ENCODE results near the gene SEC24D. TPM values are rescaled to one million over a fixed set of nuclear protein-coding genes. Genes with fewer than 3 reads are reported as not detected.

Gene SEC24D
- total and polyA plus RNA-seq, 5 donors: 7.3 to 37.1 (median 17.4) TPM

GRCh38 chr4:118825799-118826198 is 10.1 kb downstream of the SEC24D start:
- no peak overlapping the region for H3K4me3 ChIP-seq (ENCODE audit: low read length)
- H3K27ac ChIP-seq (ENCODE audit: low read length): no peak overlapping the region
- intact Hi-C loops (cut with DNase I): no loop called here
- peaks cover 6% of the 10 kb centered on the region for H3K4me1 ChIP-seq (ENCODE audit: control insufficient read depth, insufficient read depth, low read length)
- H3K27me3 ChIP-seq (ENCODE audit: control insufficient read depth, insufficient read depth): no peaks in the 10 kb centered on the region
- 82% methylated on average over 3 of the region's 3 CpGs for WGBS
- DNase-seq: no peak
- ATAC-seq: no peak
- H3K9me3 ChIP-seq (ENCODE audit: control insufficient read depth, low read length): no peaks in the 10 kb centered on the region

- intact Hi-C loops (cut with DNase I): no loop called here
- no peak for ATAC-seq
- peaks cover 6% of the 10 kb centered on the region for H3K4me1 ChIP-seq (ENCODE audit: control insufficient read depth, insufficient read depth, low read length)
- H3K27me3 ChIP-seq (ENCODE audit: control insufficient read depth, insufficient read depth): no peaks in the 10 kb centered on the region
- H3K27ac ChIP-seq (ENCODE audit: low read length): no peak overlapping the region
- H3K9me3 ChIP-seq (ENCODE audit: control insufficient read depth, low read length): no peaks in the 10 kb centered on the region
- WGBS: 81% methylated on average over 5 of the region's 5 CpGs
- no peak overlapping the region for H3K4me3 ChIP-seq (ENCODE audit: low read length)
- no peak for DNase-seq
Measured at GRCh38 chr4:118824141-118824540, 11.8 kb downstream of the SEC24D start.

- Histone ChIP-seq H3K4me1 (ENCODE audit: control insufficient read depth, insufficient read depth, low read length) (peaks cover 6% of the 10 kb centered on the region), H3K4me3 (ENCODE audit: low read length) (no peak overlapping the region), H3K9me3 (ENCODE audit: control insufficient read depth, low read length) (no peaks in the 10 kb centered on the region), H3K27me3 (ENCODE audit: control insufficient read depth, insufficient read depth) (no peaks in the 10 kb centered on the region), H3K27ac (ENCODE audit: low read length) (no peak overlapping the region)
- 32% methylated on average over 2 of the region's 2 CpGs for WGBS
- intact Hi-C loops (cut with DNase I): no loop called here
- DNase-seq: no peak
- ATAC-seq: no peak
Measured at GRCh38 chr4:118823471-118823870, 12.5 kb downstream of the SEC24D start.

- no peak overlapping the region for H3K4me3 ChIP-seq (ENCODE audit: low read length)
- 73% methylated on average over 5 of the region's 5 CpGs for WGBS
- no peak overlapping the region for H3K27ac ChIP-seq (ENCODE audit: low read length)
- intact Hi-C loops (cut with DNase I): no loop called here
- H3K4me1 ChIP-seq (ENCODE audit: control insufficient read depth, insufficient read depth, low read length): peaks cover 2% of the 10 kb centered on the region
- no peaks in the 10 kb centered on the region for H3K27me3 ChIP-seq (ENCODE audit: control insufficient read depth, insufficient read depth)
- no peak for DNase-seq
- ATAC-seq: no peak
- H3K9me3 ChIP-seq (ENCODE audit: control insufficient read depth, low read length): no peaks in the 10 kb centered on the region
Measured at GRCh38 chr4:118821590-118822293, 14.2 kb downstream of the SEC24D start.

GRCh38 chr4:118817178-118817930 is 18.6 kb downstream of the SEC24D start:
- DNase-seq (no peak), ATAC-seq (no peak)
- Histone ChIP-seq H3K27ac (ENCODE audit: low read length) (no peak overlapping the region), H3K4me1 (ENCODE audit: control insufficient read depth, insufficient read depth, low read length) (no peaks in the 10 kb centered on the region), H3K27me3 (ENCODE audit: control insufficient read depth, insufficient read depth) (no peaks in the 10 kb centered on the region), H3K9me3 (ENCODE audit: control insufficient read depth, low read length) (no peaks in the 10 kb centered on the region), H3K4me3 (ENCODE audit: low read length) (no peak overlapping the region)
- WGBS: 98% methylated on average over 4 of the region's 4 CpGs
- intact Hi-C loops (cut with DNase I): no loop called here

GRCh38 chr4:118816538-118817177 is 19.3 kb downstream of the SEC24D start:
- DNase-seq (no peak), ATAC-seq (no peak)
- intact Hi-C loops (cut with DNase I): no loop called here
- 57% methylated on average over 1 of the region's 1 CpG for WGBS
- no peak overlapping the region for H3K27ac ChIP-seq (ENCODE audit: low read length)
- H3K4me1 ChIP-seq (ENCODE audit: control insufficient read depth, insufficient read depth, low read length): no peaks in the 10 kb centered on the region
- H3K9me3 ChIP-seq (ENCODE audit: control insufficient read depth, low read length): no peaks in the 10 kb centered on the region
- H3K27me3 ChIP-seq (ENCODE audit: control insufficient read depth, insufficient read depth): no peaks in the 10 kb centered on the region
- H3K4me3 ChIP-seq (ENCODE audit: low read length): no peak overlapping the region

DNA sequence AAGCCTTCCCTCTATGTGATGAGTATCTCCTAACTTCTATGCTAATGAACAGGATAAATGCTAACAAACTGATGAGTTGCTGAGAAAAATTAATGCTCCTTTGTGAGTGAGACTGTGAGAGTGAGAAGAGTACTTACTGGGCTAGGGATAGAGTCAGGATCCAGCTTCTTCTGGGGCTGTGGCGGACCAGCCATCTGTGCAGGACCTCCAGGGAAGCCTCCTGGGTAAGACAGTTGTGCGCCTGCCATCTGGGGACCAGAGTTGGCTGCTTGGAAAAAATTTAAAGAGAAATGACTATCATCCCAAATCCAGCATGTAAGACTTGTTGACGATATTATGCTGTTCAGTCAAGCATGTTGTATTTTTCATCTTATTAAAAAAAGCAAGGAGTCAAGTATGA is 21.0 kb downstream of the SEC24D start:
- no peaks in the 10 kb centered on the region for H3K4me1 ChIP-seq (ENCODE audit: control insufficient read depth, insufficient read depth, low read length)
- no peaks in the 10 kb centered on the region for H3K9me3 ChIP-seq (ENCODE audit: control insufficient read depth, low read length)
- no peaks in the 10 kb centered on the region for H3K27me3 ChIP-seq (ENCODE audit: control insufficient read depth, insufficient read depth)
- intact Hi-C loops (cut with DNase I): no loop called here
- no peak for DNase-seq
- ATAC-seq: no peak
- no peak overlapping the region for H3K4me3 ChIP-seq (ENCODE audit: low read length)
- WGBS: 93% methylated on average over 3 of the region's 3 CpGs
- no peak overlapping the region for H3K27ac ChIP-seq (ENCODE audit: low read length)

GRCh38 chr4:118814058-118814457 is 21.9 kb downstream of the SEC24D start:
- Histone ChIP-seq H3K9me3 (ENCODE audit: control insufficient read depth, low read length) (no peaks in the 10 kb centered on the region), H3K27me3 (ENCODE audit: control insufficient read depth, insufficient read depth) (no peaks in the 10 kb centered on the region), H3K4me1 (ENCODE audit: control insufficient read depth, insufficient read depth, low read length) (no peaks in the 10 kb centered on the region), H3K27ac (ENCODE audit: low read length) (no peak overlapping the region), H3K4me3 (ENCODE audit: low read length) (no peak overlapping the region)
- ATAC-seq (peak; percentile 45 to 57), DNase-seq (no peak)
- 66% methylated on average over 4 of the region's 4 CpGs for WGBS
- intact Hi-C loops (cut with DNase I): no loop called here

DNA sequence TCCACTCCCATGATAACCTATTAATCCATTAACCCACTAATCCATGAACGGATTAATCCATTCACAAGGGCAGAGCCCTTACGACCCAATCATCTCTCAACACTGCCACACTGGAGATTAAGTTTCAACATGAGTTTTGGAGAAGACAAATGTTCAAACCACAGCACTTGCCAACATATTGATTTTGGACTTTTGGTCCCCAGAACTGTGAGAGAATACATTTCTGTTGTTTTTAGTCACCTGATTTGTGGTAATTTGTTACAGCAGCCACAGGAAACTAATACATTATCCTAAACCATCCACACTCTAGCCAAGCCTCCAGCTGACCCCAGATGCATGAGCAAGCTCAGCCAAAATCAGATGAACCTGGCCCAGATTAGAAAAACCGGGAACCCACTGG is 22.4 kb downstream of the SEC24D start:
- Histone ChIP-seq H3K4me3 (ENCODE audit: low read length) (no peak overlapping the region), H3K9me3 (ENCODE audit: control insufficient read depth, low read length) (no peaks in the 10 kb centered on the region), H3K27me3 (ENCODE audit: control insufficient read depth, insufficient read depth) (no peaks in the 10 kb centered on the region), H3K4me1 (ENCODE audit: control insufficient read depth, insufficient read depth, low read length) (no peaks in the 10 kb centered on the region), H3K27ac (ENCODE audit: low read length) (no peak overlapping the region)
- DNase-seq: no peak
- WGBS: 90% methylated on average over 3 of the region's 3 CpGs
- ATAC-seq: no peak
- intact Hi-C loops (cut with DNase I): no loop called here

GRCh38 chr4:118811832-118812231 is 24.1 kb downstream of the SEC24D start:
- DNase-seq: no peak
- Histone ChIP-seq H3K9me3 (ENCODE audit: control insufficient read depth, low read length) (no peaks in the 10 kb centered on the region), H3K4me1 (ENCODE audit: control insufficient read depth, insufficient read depth, low read length) (no peaks in the 10 kb centered on the region), H3K27me3 (ENCODE audit: control insufficient read depth, insufficient read depth) (no peaks in the 10 kb centered on the region), H3K4me3 (ENCODE audit: low read length) (no peak overlapping the region), H3K27ac (ENCODE audit: low read length) (no peak overlapping the region)
- intact Hi-C loops (cut with DNase I): no loop called here
- WGBS: 46% methylated on average over 3 of the region's 3 CpGs
- no peak for ATAC-seq

DNA sequence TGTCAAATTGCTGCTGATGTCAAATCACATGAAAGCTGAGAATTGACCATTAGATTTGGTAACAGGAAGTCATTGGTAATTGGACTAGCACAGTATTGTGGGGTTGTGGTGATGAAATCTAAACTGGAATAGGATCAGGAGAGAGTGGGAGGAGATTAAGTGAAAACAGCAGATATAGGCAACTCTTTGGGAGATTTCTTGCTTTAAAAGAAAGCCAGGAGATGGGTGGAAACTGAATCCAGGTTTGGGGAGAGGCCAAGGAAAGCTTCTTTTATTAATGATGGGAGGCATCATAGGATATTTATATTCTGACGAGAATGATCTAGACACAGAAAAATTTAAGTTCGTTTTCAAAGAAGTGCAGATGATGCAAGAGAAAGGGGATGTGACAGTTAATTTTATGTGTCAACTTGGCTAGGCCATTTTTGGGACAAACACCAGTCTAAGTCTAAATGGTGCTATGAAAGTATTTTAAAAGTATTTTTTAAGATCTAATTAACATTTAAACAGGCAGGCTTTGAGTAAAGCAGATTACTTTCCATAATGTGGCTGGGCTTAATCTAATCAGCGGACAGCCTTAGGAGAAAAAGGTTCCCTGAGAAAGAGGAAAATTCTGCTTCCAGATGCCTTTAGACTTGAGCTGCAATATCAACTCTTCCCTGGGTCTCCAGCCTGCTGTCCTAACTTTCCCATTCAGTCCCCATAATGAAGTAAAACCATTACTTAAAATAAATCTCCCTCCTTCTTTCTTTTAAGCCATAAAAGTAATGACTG is 24.7 kb downstream of the SEC24D start:
- H3K27me3 ChIP-seq (ENCODE audit: control insufficient read depth, insufficient read depth): no peaks in the 10 kb centered on the region
- intact Hi-C loops (cut with DNase I): no loop called here
- DNase-seq (no peak), ATAC-seq (peak; percentile 52 to 68)
- H3K9me3 ChIP-seq (ENCODE audit: control insufficient read depth, low read length): no peaks in the 10 kb centered on the region
- H3K27ac ChIP-seq (ENCODE audit: low read length): no peak overlapping the region
- H3K4me3 ChIP-seq (ENCODE audit: low read length): no peak overlapping the region
- 47% methylated on average over 3 of the region's 3 CpGs for WGBS
- H3K4me1 ChIP-seq (ENCODE audit: control insufficient read depth, insufficient read depth, low read length): no peaks in the 10 kb centered on the region
